AML-193 (cell line): Measurements from ENCODE around the gene KCTD21.
"Not testable (repeated sequence)": the region's sequence is repeated elsewhere in the genome, so short reads cannot be mapped to it uniquely, and the experiment has no call there.

Source experiments
- DNase-seq, 2 experiments: peaks; one replicate each; lab custom pipeline; 2025; lab: John Stamatoyannopoulos, UW

KCTD21 gene

GRCh38 chr11:78175862-78176261, 12.6 kb downstream of the KCTD21 start:
- DNase-seq = not testable (repeated sequence)

GRCh38 chr11:78171951-78172350, 16.5 kb downstream of the KCTD21 start:
- DNase-seq = no peak

GRCh38 chr11:78170874-78171549, 17.4 kb downstream of the KCTD21 start:
- DNase-seq = no peak

GRCh38 chr11:78170413-78170812, 18.0 kb downstream of the KCTD21 start:
- DNase-seq = no peak

GRCh38 chr11:78168539-78169477, 19.6 kb downstream of the KCTD21 start:
- DNase-seq = no peak

- no peak for DNase-seq
Observed at GRCh38 chr11:78166855-78167469, 21.5 kb downstream of the KCTD21 start.

GRCh38 chr11:78164471-78164870, 24.0 kb downstream of the KCTD21 start:
- no peak for DNase-seq

GRCh38 chr11:78163828-78164227, 24.6 kb downstream of the KCTD21 start:
- no peak for DNase-seq

- DNase-seq = no peak
Observed at GRCh38 chr11:78161962-78162371, 26.5 kb downstream of the KCTD21 start.

- DNase-seq = no peak
Observed at GRCh38 chr11:78161346-78161745, 27.1 kb downstream of the KCTD21 start.

- no peak for DNase-seq
Observed at GRCh38 chr11:78160557-78160956, 27.9 kb downstream of the KCTD21 start.

- no peak for DNase-seq
Observed at GRCh38 chr11:78158987-78159652, 29.3 kb downstream of the KCTD21 start.

- no peak for DNase-seq
Observed at GRCh38 chr11:78156127-78156844, 32.1 kb downstream of the KCTD21 start.

GRCh38 chr11:78151804-78152203, 36.6 kb downstream of the KCTD21 start:
- no peak for DNase-seq

GRCh38 chr11:78150754-78151153, 37.7 kb downstream of the KCTD21 start:
- DNase-seq = no peak

- DNase-seq = no peak
Observed at GRCh38 chr11:78150346-78150745, 38.1 kb downstream of the KCTD21 start.

- DNase-seq = peak in 1 of 2 experiments; percentile 14
Observed at GRCh38 chr11:78149646-78150045, 38.8 kb downstream of the KCTD21 start.

- DNase-seq = no peak
Observed at GRCh38 chr11:78147807-78148206, 40.6 kb downstream of the KCTD21 start.

GRCh38 chr11:78145511-78146025, 42.9 kb downstream of the KCTD21 start:
- no peak for DNase-seq

- no peak for DNase-seq
Observed at GRCh38 chr11:78140392-78141077, 47.9 kb downstream of the KCTD21 start.
